Mesenchymal stem cell (in vitro differentiated cells and primary cell): ENCODE measurements around the gene IL27RA.
"Not testable (repeated sequence)": the region's sequence is repeated elsewhere in the genome, so short reads cannot be mapped to it uniquely, and the experiment has no call there.

ENCODE experiments used
- DNase-seq: peaks from one replicate; pipeline ENCODE4 v3.0.0-alpha.2; 2013
- H2AFZ ChIP-seq: one replicate; pipeline ENCODE4 v1.6.1; 2013; ENCODE audit warnings: low read depth, mild to moderate bottlenecking, control low read depth, inconsistent platforms, low read length, moderate library complexity
- H2AK5ac ChIP-seq: 2 replicates; pipeline ENCODE4 v1.6.1; 2013; ENCODE audit warnings: low read length, moderate library complexity, mild to moderate bottlenecking, inconsistent platforms; ENCODE audit not compliant: severe bottlenecking
- H2BK120ac ChIP-seq: one replicate; pipeline ENCODE4 v1.6.1; 2013; ENCODE audit warnings: low read depth, mild to moderate bottlenecking, inconsistent platforms, low read length, moderate library complexity
- H2BK12ac ChIP-seq, 2 experiments: one replicate each; pipeline ENCODE4 v1.6.1; 2013; ENCODE audit warnings: inconsistent platforms in 2 of 2, low read length in 2 of 2, mild to moderate bottlenecking in 2 of 2, moderate library complexity in 2 of 2, control low read depth in 1 of 2
- H2BK15ac ChIP-seq: one replicate; pipeline ENCODE4 v1.6.1; 2013; ENCODE audit warnings: mild to moderate bottlenecking, low read depth, inconsistent platforms; ENCODE audit not compliant: poor library complexity, severe bottlenecking
- H2BK5ac ChIP-seq: 2 replicates; pipeline ENCODE4 v1.6.1; 2013; ENCODE audit warnings: low read depth, mild to moderate bottlenecking, low read length, control low read depth, inconsistent platforms; ENCODE audit not compliant: poor library complexity, severe bottlenecking
- H3K14ac ChIP-seq, 2 experiments: one replicate each; pipeline ENCODE4 v1.6.1; 2013; ENCODE audit warnings: inconsistent platforms in 2 of 2, low read length in 2 of 2, control low read depth in 1 of 2, mild to moderate bottlenecking in 1 of 2, moderate library complexity in 1 of 2
- H3K18ac ChIP-seq, 2 experiments: one replicate each; pipeline ENCODE4 v1.6.1; 2013; ENCODE audit warnings: inconsistent platforms in 2 of 2, low read length in 2 of 2, control low read depth in 1 of 2, low read depth in 1 of 2, mild to moderate bottlenecking in 1 of 2
- H3K23ac ChIP-seq, 2 experiments: one replicate each; pipeline ENCODE4 v1.6.1; 2013; ENCODE audit warnings: inconsistent platforms in 2 of 2, low read length in 2 of 2, mild to moderate bottlenecking in 2 of 2, moderate library complexity in 2 of 2, control low read depth in 1 of 2
- H3K27ac ChIP-seq: 2 replicates; pipeline ENCODE4 v1.5.1; 2013; ENCODE audit warnings: mild to moderate bottlenecking, moderate library complexity, low read length, control low read depth, inconsistent platforms; ENCODE audit not compliant: poor library complexity, severe bottlenecking
- H3K27me3 ChIP-seq, 2 experiments: 2 replicates each; pipeline versions ENCODE4 v1.6.1 to v1.7.0; 2013; ENCODE audit warnings: low read length in 2 of 2, mild to moderate bottlenecking in 2 of 2, moderate library complexity in 2 of 2, control low read depth in 1 of 2, inconsistent platforms in 1 of 2; ENCODE audit not compliant: control insufficient read depth in 1 of 2, insufficient read depth in 1 of 2
- H3K36me3 ChIP-seq, 2 experiments: 2 replicates each; pipeline versions ENCODE4 v1.6.1 to v1.7.0; 2013; ENCODE audit warnings: low read length in 2 of 2, control low read depth in 1 of 2, inconsistent platforms in 1 of 2, low read depth in 1 of 2, mild to moderate bottlenecking in 1 of 2; ENCODE audit not compliant: insufficient read depth in 2 of 2, control insufficient read depth in 1 of 2
- H3K4ac ChIP-seq, 2 experiments: one replicate each; pipeline ENCODE4 v1.6.1; 2013; ENCODE audit warnings: inconsistent platforms in 2 of 2, low read length in 2 of 2, mild to moderate bottlenecking in 2 of 2, moderate library complexity in 2 of 2, control low read depth in 1 of 2, low read depth in 1 of 2
- H3K4me1 ChIP-seq: 2 replicates; pipeline ENCODE4 v1.6.1; 2013; ENCODE audit warnings: low read depth, low read length, control low read depth; ENCODE audit not compliant: control insufficient read depth, insufficient read depth
- H3K4me2 ChIP-seq: 2 replicates; pipeline ENCODE4 v1.6.1; 2013; ENCODE audit warnings: low read length, mild to moderate bottlenecking, inconsistent platforms; ENCODE audit not compliant: poor library complexity, severe bottlenecking
- H3K4me3 ChIP-seq, 2 experiments: 2 replicates each; pipeline versions ENCODE4 v1.5.1 to v1.7.0; 2013; ENCODE audit warnings: low read length in 2 of 2, mild to moderate bottlenecking in 2 of 2, control low read depth in 1 of 2, low read depth in 1 of 2; ENCODE audit not compliant: insufficient read depth in 1 of 2
- H3K79me1 ChIP-seq: replicated peaks from 2 replicates; pipeline ENCODE4 v1.6.1; 2013; ENCODE audit warnings: mild to moderate bottlenecking, control low read depth, low read length, inconsistent platforms; ENCODE audit not compliant: poor library complexity, severe bottlenecking
- H3K9ac ChIP-seq: 2 replicates; pipeline ENCODE4 v1.7.0; 2013; ENCODE audit warnings: mild to moderate bottlenecking, low read length, moderate library complexity
- H3K9me3 ChIP-seq: 2 replicates; pipeline ENCODE4 v1.7.0; 2013; ENCODE audit warnings: mild to moderate bottlenecking, low read length; ENCODE audit not compliant: control insufficient read depth
- H4K8ac ChIP-seq: one replicate; pipeline ENCODE4 v1.6.1; 2013; ENCODE audit warnings: inconsistent platforms, mild to moderate bottlenecking, low read length, moderate library complexity
- H4K91ac ChIP-seq: one replicate; pipeline ENCODE4 v1.6.1; 2013; ENCODE audit warnings: mild to moderate bottlenecking, low read length, inconsistent platforms
- WGBS: methylation state at CpG from one replicate; pipeline ENCODE4 v1.1.7; 2013; ENCODE audit warnings: mixed read lengths; 5-methylcytosine and 5-hydroxymethylcytosine counted together

Gene IL27RA

GRCh38 chr19:14033946-14034345 is 2.4 kb downstream of the IL27RA start:
- H3K9ac ChIP-seq, result no peak overlapping the region
- no peak overlapping the region for H2BK120ac ChIP-seq
- H3K36me3 ChIP-seq, result no peaks in the 10 kb centered on the region
- 91% methylated on average over 1 of the region's 2 CpGs for whole genome bisulfite sequencing
- no peak overlapping the region for H3K4ac ChIP-seq
- H3K4me2 ChIP-seq, result no peak overlapping the region
- H3K27ac ChIP-seq, result no peak overlapping the region
- H3K23ac ChIP-seq, result no peak overlapping the region
- H3K79me1 ChIP-seq, result no peaks in the 10 kb centered on the region
- H2BK15ac ChIP-seq, result no peak overlapping the region
- H4K91ac ChIP-seq, result no peak overlapping the region
- no peak overlapping the region for H2BK5ac ChIP-seq
- H3K14ac ChIP-seq, result no peak overlapping the region
- H3K4me3 ChIP-seq, result no peak overlapping the region
- no peak overlapping the region for H2AFZ ChIP-seq
- H4K8ac ChIP-seq, result no peak overlapping the region
- no peaks in the 10 kb centered on the region for H3K9me3 ChIP-seq
- H2BK12ac ChIP-seq, result no peak overlapping the region
- DNase-seq, result no peak
- no peak overlapping the region for H2AK5ac ChIP-seq
- no peak overlapping the region for H3K18ac ChIP-seq
- peaks cover 0 to 18% of the 10 kb centered on the region in 2 experiments for H3K27me3 ChIP-seq
- H3K4me1 ChIP-seq, result peaks cover 11% of the 10 kb centered on the region

- H2BK15ac ChIP-seq, H3K4me2 ChIP-seq, H3K79me1 ChIP-seq, H3K36me3 ChIP-seq, H2BK5ac ChIP-seq, H3K23ac ChIP-seq, H3K9ac ChIP-seq, H3K18ac ChIP-seq, H2AFZ ChIP-seq, H2BK12ac ChIP-seq, H3K14ac ChIP-seq, H3K4ac ChIP-seq, DNase-seq, H3K4me3 ChIP-seq, H3K9me3 ChIP-seq, H2BK120ac ChIP-seq, H4K91ac ChIP-seq, H4K8ac ChIP-seq, H3K27ac ChIP-seq, H2AK5ac ChIP-seq: not testable (repeated sequence)
- Histone ChIP-seq H3K27me3 (peaks cover 0 to 22% of the 10 kb centered on the region in 2 experiments), H3K4me1 (peaks cover 11% of the 10 kb centered on the region)
- WGBS, result 91% methylated on average over 12 of the region's 12 CpGs
Measured at GRCh38 chr19:14035159-14035558, 3.6 kb downstream of the IL27RA start.

- H3K36me3 ChIP-seq, result peaks cover 0 to 5% of the 10 kb centered on the region in 2 experiments
- no peak overlapping the region for H2BK5ac ChIP-seq
- no peak overlapping the region for H3K23ac ChIP-seq
- H2BK120ac ChIP-seq, result no peak overlapping the region
- H3K4me1 ChIP-seq, result peaks cover 11% of the 10 kb centered on the region
- no peaks in the 10 kb centered on the region for H3K79me1 ChIP-seq
- H4K91ac ChIP-seq, result no peak overlapping the region
- no peak overlapping the region for H2AK5ac ChIP-seq
- no peak overlapping the region for H3K18ac ChIP-seq
- H4K8ac ChIP-seq, result no peak overlapping the region
- H3K9ac ChIP-seq, result no peak overlapping the region
- no peak overlapping the region for H2AFZ ChIP-seq
- peaks cover 0 to 17% of the 10 kb centered on the region in 2 experiments for H3K27me3 ChIP-seq
- 79% methylated on average over 6 of the region's 7 CpGs for WGBS
- H2BK15ac ChIP-seq, result no peak overlapping the region
- no peak overlapping the region for H3K4ac ChIP-seq
- no peak overlapping the region for H3K14ac ChIP-seq
- H3K9me3 ChIP-seq, result no peaks in the 10 kb centered on the region
- H3K27ac ChIP-seq, result no peak overlapping the region
- H3K4me3 ChIP-seq, result no peak overlapping the region
- no peak for DNase-seq
- H2BK12ac ChIP-seq, result no peak overlapping the region
- H3K4me2 ChIP-seq, result no peak overlapping the region
Measured at GRCh38 chr19:14035706-14036105, 4.1 kb downstream of the IL27RA start.

GRCh38 chr19:14039181-14039580 is 7.6 kb downstream of the IL27RA start:
- H4K8ac ChIP-seq, result no peak overlapping the region
- no peak overlapping the region for H2AFZ ChIP-seq
- no peak overlapping the region for H4K91ac ChIP-seq
- H2BK5ac ChIP-seq, result no peak overlapping the region
- H2BK12ac ChIP-seq, result no peak overlapping the region
- H3K9me3 ChIP-seq, result no peaks in the 10 kb centered on the region
- H3K27me3 ChIP-seq, result peaks cover 0 to 4% of the 10 kb centered on the region in 2 experiments
- no peaks in the 10 kb centered on the region for H3K79me1 ChIP-seq
- DNase-seq, result no peak
- H3K4me2 ChIP-seq, result no peak overlapping the region
- H3K9ac ChIP-seq, result no peak overlapping the region
- no peak overlapping the region for H3K4me3 ChIP-seq
- 94% methylated on average over 6 of the region's 7 CpGs for WGBS
- no peak overlapping the region for H2BK15ac ChIP-seq
- H3K27ac ChIP-seq, result no peak overlapping the region
- no peak overlapping the region for H3K14ac ChIP-seq
- no peak overlapping the region for H2AK5ac ChIP-seq
- peaks cover 0 to 9% of the 10 kb centered on the region in 2 experiments for H3K36me3 ChIP-seq
- H2BK120ac ChIP-seq, result no peak overlapping the region
- H3K18ac ChIP-seq, result no peak overlapping the region
- H3K4ac ChIP-seq, result no peak overlapping the region
- H3K4me1 ChIP-seq, result no peaks in the 10 kb centered on the region
- no peak overlapping the region for H3K23ac ChIP-seq
